HG03196 (cell line): ENCODE data around the gene CLCN6.

Experiments used
- ATAC-seq: cut with Tn5 transposase; IDR thresholded peaks from one replicate; pipeline ENCODE4 v1.9.1; 2021; ENCODE audit not compliant: unreplicated experiment

CLCN6 gene, protein sequence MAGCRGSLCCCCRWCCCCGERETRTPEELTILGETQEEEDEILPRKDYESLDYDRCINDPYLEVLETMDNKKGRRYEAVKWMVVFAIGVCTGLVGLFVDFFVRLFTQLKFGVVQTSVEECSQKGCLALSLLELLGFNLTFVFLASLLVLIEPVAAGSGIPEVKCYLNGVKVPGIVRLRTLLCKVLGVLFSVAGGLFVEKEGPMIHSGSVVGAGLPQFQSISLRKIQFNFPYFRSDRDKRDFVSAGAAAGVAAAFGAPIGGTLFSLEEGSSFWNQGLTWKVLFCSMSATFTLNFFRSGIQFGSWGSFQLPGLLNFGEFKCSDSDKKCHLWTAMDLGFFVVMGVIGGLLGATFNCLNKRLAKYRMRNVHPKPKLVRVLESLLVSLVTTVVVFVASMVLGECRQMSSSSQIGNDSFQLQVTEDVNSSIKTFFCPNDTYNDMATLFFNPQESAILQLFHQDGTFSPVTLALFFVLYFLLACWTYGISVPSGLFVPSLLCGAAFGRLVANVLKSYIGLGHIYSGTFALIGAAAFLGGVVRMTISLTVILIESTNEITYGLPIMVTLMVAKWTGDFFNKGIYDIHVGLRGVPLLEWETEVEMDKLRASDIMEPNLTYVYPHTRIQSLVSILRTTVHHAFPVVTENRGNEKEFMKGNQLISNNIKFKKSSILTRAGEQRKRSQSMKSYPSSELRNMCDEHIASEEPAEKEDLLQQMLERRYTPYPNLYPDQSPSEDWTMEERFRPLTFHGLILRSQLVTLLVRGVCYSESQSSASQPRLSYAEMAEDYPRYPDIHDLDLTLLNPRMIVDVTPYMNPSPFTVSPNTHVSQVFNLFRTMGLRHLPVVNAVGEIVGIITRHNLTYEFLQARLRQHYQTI

DNA sequence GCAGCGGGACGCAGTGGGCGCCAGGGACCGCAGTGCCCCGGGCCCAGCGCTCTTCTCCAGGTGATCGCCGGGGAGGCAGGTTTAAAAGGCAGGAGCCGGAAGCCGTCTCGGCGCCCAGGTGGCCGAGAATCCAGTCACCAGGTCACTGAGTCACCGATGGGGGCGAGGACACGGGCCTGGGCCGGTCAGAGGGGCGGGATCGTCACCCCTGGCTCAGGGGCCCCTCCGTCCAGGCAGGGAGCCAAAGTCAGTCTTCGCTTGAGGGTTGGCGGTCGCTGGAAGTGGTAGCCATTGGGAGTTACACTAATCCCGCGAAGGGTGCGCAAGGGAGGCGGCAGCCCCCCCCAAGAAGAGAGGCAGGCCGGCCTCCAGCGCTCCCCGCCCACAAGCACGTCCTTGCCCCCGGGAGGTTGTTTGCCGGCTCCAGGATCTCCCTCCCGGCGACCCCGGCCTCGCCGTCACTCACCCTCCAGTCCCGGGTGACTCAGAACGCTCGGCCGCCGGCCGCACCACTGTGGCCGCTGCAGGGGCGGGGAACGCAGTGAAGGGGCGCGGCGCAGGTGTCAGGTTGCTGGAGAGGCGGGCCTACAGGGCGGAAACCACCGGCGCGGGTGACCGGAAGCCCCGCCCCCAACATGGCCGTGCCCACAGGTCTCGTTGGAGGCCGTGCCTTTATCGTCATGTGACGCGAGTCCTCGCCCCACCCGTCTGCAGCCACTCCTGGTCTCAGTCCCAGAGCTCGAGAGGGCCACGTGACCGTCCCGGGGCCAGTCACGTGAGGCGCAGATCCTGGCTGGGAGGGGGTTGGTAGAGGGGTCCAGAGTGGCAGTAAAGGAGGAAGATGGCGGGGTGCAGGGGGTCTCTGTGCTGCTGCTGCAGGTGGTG is at the start of gene CLCN6, which contains the start of gene MTHFR:
Gene CLCN6, plus strand, starts transcription at position 770 of the 885 bp plus-strand sequence. Its CDS starts 72 bp downstream, at position 842.
Gene MTHFR, minus strand, starts transcription at position 543 of the 885 bp plus-strand sequence. CDS start 2,848 bp downstream, outside the sequence.
- ATAC-seq, result peak; percentile 80

DNA sequence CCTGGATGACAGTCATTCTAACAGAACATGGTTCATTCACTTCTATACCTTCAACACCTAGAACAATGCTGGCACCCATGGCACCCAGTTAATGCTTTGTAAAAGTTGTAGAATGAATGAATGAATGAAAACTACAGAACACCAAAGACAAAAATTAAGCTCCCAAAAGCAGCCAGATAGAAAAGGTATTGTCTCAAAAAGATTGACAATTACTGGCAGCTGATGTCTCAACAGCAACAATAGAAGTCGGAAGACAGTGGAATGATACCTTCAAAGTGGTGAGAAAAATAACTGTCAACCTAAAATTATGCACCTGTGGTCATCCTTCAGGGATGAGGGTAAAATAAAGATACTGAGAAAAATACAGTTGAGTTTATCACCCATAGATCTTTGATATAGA is 48.9 kb upstream of the CLCN6 start:
- ATAC-seq, result no peak

GRCh38 chr1:11759791-11760190 is 46.2 kb upstream of the CLCN6 start:
- no peak for ATAC-seq

GRCh38 chr1:11761285-11761684 is 44.7 kb upstream of the CLCN6 start:
- no peak for ATAC-seq

- no peak for ATAC-seq
These were observed 44.0 kb upstream of the CLCN6 start, which contains the start of gene C1orf167 for GRCh38 chr1:11761988-11762406. TSS of gene C1orf167 (plus strand) at chr1:11762193. CDS start at chr1:11764401, 2,208 bp downstream.

DNA sequence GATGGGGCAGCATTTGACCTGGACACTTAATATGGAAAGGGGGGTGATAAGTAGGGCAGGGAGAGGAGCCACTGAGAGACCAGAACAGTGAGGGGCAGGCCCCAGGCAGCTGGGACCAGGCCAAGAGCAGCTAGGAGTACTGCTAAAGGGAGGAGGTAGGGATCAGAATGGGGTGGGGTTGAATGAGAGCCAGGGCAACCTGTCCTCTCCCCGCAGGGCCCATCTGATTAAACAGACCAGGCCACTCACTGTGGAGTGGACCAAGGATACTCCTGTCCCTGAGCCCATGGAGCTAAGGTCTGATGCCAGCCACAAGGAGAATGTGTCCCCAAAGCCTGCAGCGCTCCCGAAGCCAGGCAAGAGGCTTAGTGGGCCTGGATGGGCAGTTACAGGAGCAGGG is 41.9 kb upstream of the CLCN6 start:
- no peak for ATAC-seq

GRCh38 chr1:11764519-11764918 is 41.5 kb upstream of the CLCN6 start:
- no peak for ATAC-seq

- ATAC-seq, result no peak
These were observed 40.1 kb upstream of the CLCN6 start for GRCh38 chr1:11765661-11766428.

DNA sequence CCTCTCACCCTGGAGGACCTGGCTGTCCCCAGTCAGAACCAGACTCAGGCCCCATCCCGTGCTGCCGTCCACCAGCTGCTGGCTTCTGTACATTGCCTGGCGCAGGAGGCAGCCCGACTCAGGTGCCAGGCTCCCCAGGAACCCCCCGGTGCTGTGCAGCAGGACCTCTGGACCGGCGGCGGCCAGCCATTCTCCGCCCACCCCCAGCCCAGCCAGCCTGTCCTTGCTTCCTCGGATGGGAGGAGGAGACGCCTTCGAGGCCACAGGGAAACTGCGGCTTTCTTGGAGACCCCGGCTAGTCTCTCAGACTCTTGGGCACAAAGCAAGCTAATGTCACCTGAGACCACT is 39.6 kb upstream of the CLCN6 start:
- ATAC-seq, result no peak

DNA sequence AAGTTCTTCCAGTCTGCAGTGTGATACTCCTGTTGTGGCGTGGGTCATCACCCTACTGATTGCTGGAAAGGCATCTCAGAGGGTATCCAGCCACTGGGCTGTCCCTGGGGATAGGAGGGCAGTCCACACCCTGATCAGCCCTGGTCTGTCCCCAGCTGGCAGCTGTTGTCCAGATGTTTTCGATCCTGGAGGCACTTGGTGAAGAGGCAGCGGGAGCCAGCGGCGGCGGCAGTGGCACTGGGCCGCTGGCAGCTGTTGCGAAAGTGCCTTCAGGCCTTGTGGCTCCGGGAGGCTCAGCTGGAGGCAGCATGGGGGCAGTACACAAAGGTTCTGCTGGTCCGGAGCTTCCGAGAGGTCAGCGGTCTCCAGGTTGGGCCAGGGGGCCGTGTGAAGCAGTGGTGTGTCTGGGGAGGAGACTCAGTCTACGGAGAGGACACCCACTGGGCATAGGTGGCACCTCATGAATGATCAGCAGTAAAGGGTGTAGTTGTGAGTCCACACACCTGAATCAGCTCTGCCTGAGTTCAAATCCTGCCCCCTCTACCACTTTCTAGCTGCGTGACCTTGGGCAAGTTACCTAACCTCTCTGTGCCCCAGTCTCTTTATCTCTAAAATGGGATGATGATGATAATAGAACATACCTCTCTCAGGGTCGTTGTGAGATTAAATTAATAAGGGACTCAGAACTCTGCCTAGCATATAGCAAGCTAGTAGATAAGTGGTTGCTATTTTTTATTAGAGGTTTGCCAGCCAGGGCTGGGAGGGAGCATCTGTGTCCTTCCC is 37.9 kb upstream of the CLCN6 start:
- no peak for ATAC-seq

- ATAC-seq, result no peak
These were observed 37.2 kb upstream of the CLCN6 start for GRCh38 chr1:11768821-11769220.

GRCh38 chr1:11769274-11769673 is 36.7 kb upstream of the CLCN6 start:
- no peak for ATAC-seq

- ATAC-seq, result no peak
These were observed 36.0 kb upstream of the CLCN6 start for GRCh38 chr1:11770011-11770410.

- ATAC-seq, result no peak
These were observed 34.4 kb upstream of the CLCN6 start for GRCh38 chr1:11771481-11772043.

DNA sequence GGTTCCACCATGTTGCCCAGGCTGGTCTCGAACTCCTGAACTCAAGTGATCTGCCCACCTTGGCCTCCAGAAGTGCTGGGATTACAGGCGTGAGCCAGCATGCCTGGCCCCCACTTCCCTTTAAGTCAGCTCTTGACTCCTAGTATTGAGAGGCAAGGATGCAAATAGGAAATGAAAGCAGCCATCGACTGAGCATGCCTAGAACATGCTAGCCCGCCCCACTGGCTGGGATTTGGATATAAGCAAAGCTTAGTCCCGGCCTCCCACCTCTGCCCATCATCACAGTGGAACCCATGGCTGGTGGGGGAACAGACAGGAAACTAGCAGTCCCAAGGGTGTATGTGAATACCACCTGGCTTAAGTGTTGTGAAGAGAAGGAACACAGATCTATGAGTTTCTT is 33.5 kb upstream of the CLCN6 start:
- ATAC-seq, result no peak

DNA sequence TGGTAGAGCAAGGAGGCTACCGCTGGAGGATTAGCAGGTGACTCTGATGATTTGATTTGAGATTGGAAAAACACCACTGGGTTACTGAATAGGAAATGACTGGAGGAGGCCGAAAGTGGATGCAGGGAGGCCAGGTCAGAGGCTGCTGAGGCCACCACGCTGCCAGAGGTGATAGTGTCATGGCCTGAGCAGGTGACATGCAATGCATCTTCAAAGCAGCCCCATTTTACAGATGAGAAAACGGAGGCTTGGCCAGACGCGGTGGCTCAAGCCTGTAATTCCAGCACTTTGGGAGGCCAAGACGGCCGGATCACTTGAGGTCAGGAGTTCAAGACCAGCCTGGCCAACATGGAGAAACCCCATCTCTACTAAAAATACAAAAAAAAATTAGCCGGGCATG is 31.2 kb upstream of the CLCN6 start:
- no peak for ATAC-seq

DNA sequence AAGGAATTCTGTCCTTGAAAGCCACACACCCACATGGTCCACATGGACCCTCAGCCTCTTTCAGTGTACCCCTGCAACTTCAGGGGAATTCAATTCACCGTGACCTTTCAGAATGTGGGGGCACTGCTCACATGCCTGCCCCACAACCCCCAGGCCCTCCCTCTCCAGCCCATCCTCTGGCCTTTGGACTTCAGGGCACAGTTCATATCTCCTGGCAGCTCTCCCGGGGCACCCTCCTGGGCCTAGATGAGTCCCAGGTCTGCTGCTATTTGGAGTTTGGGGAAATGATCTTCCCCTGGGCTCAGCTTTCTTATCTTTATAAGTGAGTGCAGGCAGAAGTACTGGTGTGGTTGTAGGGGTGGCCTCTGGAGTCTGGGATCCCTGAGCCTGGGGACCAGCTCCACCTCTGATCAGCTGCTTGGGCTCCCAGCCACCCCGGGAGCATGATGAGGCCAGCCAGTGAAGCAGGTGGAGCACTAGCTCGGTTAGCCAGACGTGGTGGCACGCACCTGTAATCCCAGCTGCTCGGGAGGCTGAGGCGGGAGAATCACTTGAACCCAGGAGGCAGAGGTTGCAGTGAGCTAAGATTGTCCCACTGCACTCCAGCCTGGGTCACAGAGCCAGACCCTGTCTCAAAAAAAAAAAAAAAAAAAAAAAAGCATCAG is 28.2 kb upstream of the CLCN6 start:
- ATAC-seq, result no peak

- no peak for ATAC-seq
These were observed 27.7 kb upstream of the CLCN6 start for GRCh38 chr1:11778336-11778735.
